Right renal cortex interstitium (tissue), 3 donors: ENCODE data around the gene SLC38A2. TPM values are rescaled to one million over a fixed set of nuclear protein-coding genes. Genes with fewer than 3 reads are reported as not detected.
"Not testable (repeated sequence)": the region's sequence is repeated elsewhere in the genome, so short reads cannot be mapped to it uniquely, and the experiment has no call there.

Experiments
- DNase-seq, 3 donors: peaks; one replicate each; pipeline ENCODE4 v3.0.0-alpha.2; 2013; ENCODE audit warnings: low read depth in 3 of 3, low spot score in 2 of 3
- polyA plus RNA-seq, 3 donors: library from polyadenylated mRNA; unstranded; fragments of 120-200 nt; gene quantifications; one replicate each; pipeline ENCODE4 v1.2.1, GENCODE V29; 2013; ENCODE audit not compliant: insufficient read length in 3 of 3

The SLC38A2 gene
- polyA plus RNA-seq: 100 to 1,000 TPM; 191 to 226 (median 214) TPM

GRCh38 chr12:46372544-46373300 is at the start of gene SLC38A2:
TSS of gene SLC38A2 (minus strand) at chr12:46372773. CDS start at chr12:46371293, 1,480 bp downstream.
- peak; percentile 77 to 82 (median 82) for DNase-seq

GRCh38 chr12:46419675-46420074 is 47.1 kb upstream of the SLC38A2 start:
- no peak for DNase-seq

GRCh38 chr12:46415552-46415951 is 43.0 kb upstream of the SLC38A2 start:
- DNase-seq: no peak

- no peak for DNase-seq
Measured at GRCh38 chr12:46414591-46415268, 42.2 kb upstream of the SLC38A2 start.

GRCh38 chr12:46413368-46413767 is 40.8 kb upstream of the SLC38A2 start:
- DNase-seq: no peak

- DNase-seq: no peak
Measured at GRCh38 chr12:46412857-46413256, 40.3 kb upstream of the SLC38A2 start.

GRCh38 chr12:46410495-46410894 is 37.9 kb upstream of the SLC38A2 start:
- no peak for DNase-seq

GRCh38 chr12:46409974-46410373 is 37.4 kb upstream of the SLC38A2 start:
- no peak for DNase-seq

- no peak for DNase-seq
Measured at GRCh38 chr12:46409342-46409741, 36.8 kb upstream of the SLC38A2 start.

GRCh38 chr12:46408441-46408840 is 35.9 kb upstream of the SLC38A2 start:
- no peak for DNase-seq

- no peak for DNase-seq
Measured at GRCh38 chr12:46407361-46407760, 34.8 kb upstream of the SLC38A2 start.

- no peak for DNase-seq
Measured at GRCh38 chr12:46406352-46407027, 33.9 kb upstream of the SLC38A2 start.

- no peak for DNase-seq
Measured at GRCh38 chr12:46404733-46405132, 32.2 kb upstream of the SLC38A2 start.

GRCh38 chr12:46404225-46404631 is 31.7 kb upstream of the SLC38A2 start:
- no peak for DNase-seq

GRCh38 chr12:46403719-46404070 is 31.1 kb upstream of the SLC38A2 start:
- no peak for DNase-seq

GRCh38 chr12:46402941-46403718 is 30.6 kb upstream of the SLC38A2 start:
- no peak for DNase-seq

- no peak for DNase-seq
Measured at GRCh38 chr12:46402451-46402850, 29.9 kb upstream of the SLC38A2 start.

GRCh38 chr12:46401662-46402061 is 29.1 kb upstream of the SLC38A2 start:
- no peak for DNase-seq

GRCh38 chr12:46400406-46400805 is 27.8 kb upstream of the SLC38A2 start:
- no peak for DNase-seq

GRCh38 chr12:46399461-46400248 is 27.1 kb upstream of the SLC38A2 start:
- not testable (repeated sequence) for DNase-seq
